Stomach smooth muscle (tissue), 2 donors: ENCODE results near the gene OTUD5.
A peak's percentile ranks its signal among the peaks of the same experiment; 100 is the strongest.

ENCODE experiments used
- H3K27ac ChIP-seq: one replicate; pipeline ENCODE4 v1.7.0; 2013; ENCODE audit warnings: mild to moderate bottlenecking, low read length, inconsistent platforms
- H3K27me3 ChIP-seq, 2 donors: one replicate each; pipeline ENCODE4 v1.7.0; 2013; ENCODE audit warnings: low read length in 2 of 2; ENCODE audit not compliant: insufficient read depth in 2 of 2, control insufficient read depth in 1 of 2
- H3K36me3 ChIP-seq, 2 donors: one replicate each; pipeline ENCODE4 v1.7.0; 2013; ENCODE audit warnings: low read length in 2 of 2; ENCODE audit not compliant: control insufficient read depth in 2 of 2, insufficient read depth in 2 of 2
- H3K4me1 ChIP-seq: one replicate; pipeline ENCODE4 v1.7.0; 2013; ENCODE audit warnings: low read length; ENCODE audit not compliant: control insufficient read depth, insufficient read depth
- H3K4me3 ChIP-seq, 2 donors: one replicate each; pipeline ENCODE4 v1.7.0; 2013; ENCODE audit warnings: low read length in 2 of 2
- H3K9ac ChIP-seq, 2 donors: one replicate each; pipeline ENCODE4 v1.7.0; 2013; ENCODE audit warnings: low read length in 2 of 2, mild to moderate bottlenecking in 1 of 2
- H3K9me3 ChIP-seq, 2 donors: one replicate each; pipeline ENCODE4 v1.7.0; 2013; ENCODE audit warnings: low read length in 2 of 2; ENCODE audit not compliant: control insufficient read depth in 2 of 2
- donor health status: healthy.
- donor health status: Pancreatic carcinoma.

The OTUD5 gene

DNA sequence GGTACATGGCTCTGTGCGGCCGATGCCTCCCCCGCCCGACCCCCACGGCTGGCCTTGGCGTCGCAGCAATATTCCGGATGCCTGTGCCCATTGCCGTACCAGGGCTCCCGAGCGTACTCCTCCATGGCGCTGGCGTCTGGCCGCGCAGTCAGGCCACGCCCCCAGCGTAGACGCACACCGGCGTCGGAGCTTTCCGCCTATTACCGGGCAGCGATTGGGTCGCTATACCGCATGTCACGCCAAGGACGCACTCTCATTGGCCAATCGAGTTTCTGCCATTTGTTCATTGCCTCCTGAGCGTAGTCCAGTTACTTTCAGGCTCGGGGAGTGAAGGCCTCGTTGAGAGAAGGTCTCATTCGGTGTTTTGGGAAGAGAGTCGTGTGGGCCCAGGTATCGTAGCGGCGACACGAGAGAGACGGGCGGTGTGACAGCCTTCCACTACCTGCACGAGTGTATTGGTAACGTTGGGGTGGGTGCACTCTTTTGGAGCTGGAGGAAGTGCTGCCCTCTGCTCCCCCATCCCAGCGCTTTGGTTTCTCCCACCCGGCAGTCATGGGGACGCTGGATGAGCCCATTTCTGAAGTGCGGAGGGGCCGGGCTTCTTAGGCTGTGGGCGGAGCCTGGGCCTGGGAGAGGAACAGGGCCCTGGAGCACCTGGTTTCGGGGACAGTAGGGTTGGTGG is 59.6 kb downstream of the OTUD5 start, which contains the start of the genes PQBP1 and TIMM17B:
TSS of gene PQBP1 (plus strand) at position 306 of the 682 bp plus-strand sequence. CDS start 580 bp downstream, outside the sequence.
TSS of gene TIMM17B (minus strand) at position 144 of the 682 bp plus-strand sequence. CDS start at position 125, 19 bp downstream.
- peaks cover 8 to 15% of the 10 kb centered on the region in 2 donors for H3K36me3 ChIP-seq
- H3K4me3 ChIP-seq: peak within 1 kb of the TSS; percentile 84 to 93
- peak within 1 kb of the TSS; percentile 94 for H3K27ac ChIP-seq
- peak within 1 kb of the TSS; percentile 96 to 98 for H3K9ac ChIP-seq
- no peaks in the 10 kb centered on the region for H3K9me3 ChIP-seq
- H3K4me1 ChIP-seq: peaks cover 12% of the 10 kb centered on the region
- peaks cover 0 to 2% of the 10 kb centered on the region in 2 donors for H3K27me3 ChIP-seq

DNA sequence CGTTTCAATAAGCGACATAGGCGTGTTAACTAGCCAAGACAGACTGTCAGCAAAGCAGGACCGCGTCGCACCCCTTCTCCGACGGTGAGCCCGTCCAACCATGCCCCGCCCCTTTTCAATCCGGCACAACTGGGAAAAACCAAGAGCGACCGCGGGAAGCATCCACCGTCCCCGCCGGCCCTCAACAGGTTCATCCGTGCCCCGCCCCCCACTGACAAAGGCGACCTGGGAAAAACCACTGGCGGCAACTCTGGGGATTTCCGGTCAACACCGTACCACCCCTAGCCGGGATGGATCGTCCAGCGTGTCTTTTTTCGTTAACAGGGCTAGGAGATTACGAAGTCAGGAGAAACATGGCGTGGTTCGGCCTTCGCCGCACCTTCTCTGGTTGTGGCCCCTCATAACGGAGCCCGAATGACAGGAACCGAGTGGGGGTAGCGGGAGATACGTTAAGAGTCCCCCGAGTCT is 60.2 kb downstream of the OTUD5 start:
- H3K9me3 ChIP-seq: no peaks in the 10 kb centered on the region
- peaks cover 12% of the 10 kb centered on the region for H3K4me1 ChIP-seq
- H3K9ac ChIP-seq: peak overlapping the region; percentile 96 to 98
- peak overlapping the region; percentile 94 for H3K27ac ChIP-seq
- H3K4me3 ChIP-seq: peak overlapping the region; percentile 84 to 93
- peaks cover 0 to 2% of the 10 kb centered on the region in 2 donors for H3K27me3 ChIP-seq
- H3K36me3 ChIP-seq: peaks cover 8 to 14% of the 10 kb centered on the region in 2 donors

DNA sequence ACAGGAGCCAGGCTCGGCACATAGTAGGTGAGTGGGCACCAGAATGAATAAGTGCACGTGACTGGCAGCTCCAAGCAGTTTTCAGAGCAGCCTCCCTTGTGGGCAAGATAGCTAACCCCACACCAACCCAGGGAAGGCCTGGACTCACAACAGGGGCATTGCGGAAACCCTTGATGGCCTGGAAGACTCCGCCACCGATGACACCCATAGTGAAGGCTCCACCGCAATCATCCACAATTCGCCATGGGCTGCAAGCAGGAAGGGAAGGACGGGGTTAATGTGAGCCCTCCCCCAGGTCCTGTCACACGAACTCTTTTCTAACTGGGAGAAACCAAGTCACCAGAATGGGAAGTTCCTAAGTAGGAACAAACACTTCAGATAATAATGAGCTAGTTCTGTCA is 60.8 kb downstream of the OTUD5 start:
- peaks cover 8 to 10% of the 10 kb centered on the region in 2 donors for H3K36me3 ChIP-seq
- peaks cover 0 to 2% of the 10 kb centered on the region in 2 donors for H3K27me3 ChIP-seq
- peak overlapping the region; percentile 96 to 98 for H3K9ac ChIP-seq
- H3K4me1 ChIP-seq: peaks cover 16% of the 10 kb centered on the region
- H3K4me3 ChIP-seq: peak overlapping the region; percentile 84 to 93
- H3K27ac ChIP-seq: peak overlapping the region; percentile 94
- H3K9me3 ChIP-seq: no peaks in the 10 kb centered on the region

DNA sequence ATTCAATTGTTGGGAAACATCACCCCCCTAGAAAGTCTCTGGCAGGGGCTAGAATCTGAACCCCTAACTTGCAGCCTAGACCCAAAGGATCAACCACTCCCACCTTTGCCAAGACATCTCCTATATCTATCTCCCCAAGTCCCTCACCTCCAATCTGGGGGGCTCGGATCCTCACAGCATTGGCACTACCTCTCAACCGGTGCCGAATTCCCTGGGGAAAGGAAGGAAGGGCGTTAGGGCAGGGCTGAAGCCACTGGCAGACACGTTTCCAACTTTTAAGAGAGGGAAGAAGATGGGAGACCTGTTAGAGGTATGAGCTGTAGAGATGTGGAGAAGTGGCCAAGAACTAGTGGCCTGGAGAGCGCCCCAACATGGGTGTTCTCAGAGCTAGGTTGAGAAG is 62.5 kb downstream of the OTUD5 start:
- Histone ChIP-seq H3K27ac (no peak overlapping the region), H3K4me1 (peaks cover 19% of the 10 kb centered on the region), H3K4me3 (no peak overlapping the region), H3K27me3 (peaks cover 0 to 5% of the 10 kb centered on the region in 2 donors), H3K9ac (no peak overlapping the region), H3K9me3 (no peaks in the 10 kb centered on the region), H3K36me3 (peaks cover 3 to 5% of the 10 kb centered on the region in 2 donors)

DNA sequence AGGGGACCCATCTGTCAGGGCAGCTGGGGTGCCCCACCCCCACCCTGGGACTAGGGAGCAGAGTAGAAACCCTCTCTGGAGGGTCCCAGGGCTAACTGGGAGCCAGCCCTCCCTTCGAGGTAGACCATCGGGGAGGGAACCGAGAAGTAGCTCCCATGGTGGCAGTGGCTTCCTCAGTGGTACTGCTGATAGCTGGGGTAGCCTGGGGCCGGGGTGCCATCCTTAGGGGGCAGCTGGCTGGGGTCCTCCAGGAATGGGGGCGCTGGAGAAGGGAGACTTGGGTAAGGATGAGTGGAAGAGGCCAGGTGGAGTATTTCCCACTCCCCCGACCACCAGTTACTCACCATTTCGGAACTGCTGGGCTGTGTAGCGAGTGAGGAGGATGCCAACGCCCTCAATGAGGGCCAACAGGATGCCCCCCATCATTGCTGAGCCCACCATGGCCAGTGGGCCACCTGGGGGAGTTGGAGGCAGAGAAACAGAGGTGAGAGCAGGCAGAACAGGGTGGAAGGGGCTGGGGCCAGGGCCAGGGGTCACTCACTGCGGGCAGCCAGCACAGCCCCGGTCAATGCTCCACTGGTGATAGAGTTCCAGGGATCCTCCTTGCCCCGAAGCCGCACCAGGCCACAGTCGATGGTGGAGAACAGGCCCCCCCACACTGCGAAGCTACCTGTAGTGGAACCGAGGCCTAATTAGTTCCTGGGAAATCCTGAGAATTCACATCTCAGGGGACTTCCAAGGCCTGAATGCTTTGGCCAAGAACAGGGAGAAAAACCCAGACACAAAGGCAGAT is 63.7 kb downstream of the OTUD5 start:
- H3K36me3 ChIP-seq: peaks cover 0 to 5% of the 10 kb centered on the region in 2 donors
- no peak overlapping the region for H3K9ac ChIP-seq
- H3K27me3 ChIP-seq: peaks cover 0 to 5% of the 10 kb centered on the region in 2 donors
- no peak overlapping the region for H3K4me3 ChIP-seq
- no peaks in the 10 kb centered on the region for H3K9me3 ChIP-seq
- peaks cover 19% of the 10 kb centered on the region for H3K4me1 ChIP-seq
- no peak overlapping the region for H3K27ac ChIP-seq

DNA sequence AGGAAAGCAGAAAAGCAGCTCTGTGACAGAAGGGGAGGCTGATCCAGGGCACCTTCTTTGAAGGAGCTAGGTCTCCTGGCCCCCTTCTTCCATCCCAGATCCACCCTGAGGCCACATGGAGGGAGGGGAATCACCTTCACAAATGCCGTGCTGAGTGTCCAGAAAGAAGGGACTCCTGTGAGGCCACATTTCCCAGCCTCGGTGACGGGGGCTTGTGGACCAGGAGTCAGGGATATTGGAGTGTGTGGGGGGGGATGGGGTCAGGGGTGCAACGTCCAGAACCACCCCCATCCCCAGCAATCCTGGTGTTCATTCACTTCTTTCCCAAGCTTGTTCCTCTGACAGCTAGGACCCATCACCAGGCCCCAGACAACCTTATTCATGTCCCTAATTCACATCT is 64.5 kb downstream of the OTUD5 start:
- no peak overlapping the region for H3K27ac ChIP-seq
- peaks cover 0 to 5% of the 10 kb centered on the region in 2 donors for H3K36me3 ChIP-seq
- no peaks in the 10 kb centered on the region for H3K9me3 ChIP-seq
- no peak overlapping the region for H3K4me3 ChIP-seq
- peaks cover 0 to 5% of the 10 kb centered on the region in 2 donors for H3K27me3 ChIP-seq
- H3K4me1 ChIP-seq: peaks cover 15% of the 10 kb centered on the region
- no peak overlapping the region for H3K9ac ChIP-seq

DNA sequence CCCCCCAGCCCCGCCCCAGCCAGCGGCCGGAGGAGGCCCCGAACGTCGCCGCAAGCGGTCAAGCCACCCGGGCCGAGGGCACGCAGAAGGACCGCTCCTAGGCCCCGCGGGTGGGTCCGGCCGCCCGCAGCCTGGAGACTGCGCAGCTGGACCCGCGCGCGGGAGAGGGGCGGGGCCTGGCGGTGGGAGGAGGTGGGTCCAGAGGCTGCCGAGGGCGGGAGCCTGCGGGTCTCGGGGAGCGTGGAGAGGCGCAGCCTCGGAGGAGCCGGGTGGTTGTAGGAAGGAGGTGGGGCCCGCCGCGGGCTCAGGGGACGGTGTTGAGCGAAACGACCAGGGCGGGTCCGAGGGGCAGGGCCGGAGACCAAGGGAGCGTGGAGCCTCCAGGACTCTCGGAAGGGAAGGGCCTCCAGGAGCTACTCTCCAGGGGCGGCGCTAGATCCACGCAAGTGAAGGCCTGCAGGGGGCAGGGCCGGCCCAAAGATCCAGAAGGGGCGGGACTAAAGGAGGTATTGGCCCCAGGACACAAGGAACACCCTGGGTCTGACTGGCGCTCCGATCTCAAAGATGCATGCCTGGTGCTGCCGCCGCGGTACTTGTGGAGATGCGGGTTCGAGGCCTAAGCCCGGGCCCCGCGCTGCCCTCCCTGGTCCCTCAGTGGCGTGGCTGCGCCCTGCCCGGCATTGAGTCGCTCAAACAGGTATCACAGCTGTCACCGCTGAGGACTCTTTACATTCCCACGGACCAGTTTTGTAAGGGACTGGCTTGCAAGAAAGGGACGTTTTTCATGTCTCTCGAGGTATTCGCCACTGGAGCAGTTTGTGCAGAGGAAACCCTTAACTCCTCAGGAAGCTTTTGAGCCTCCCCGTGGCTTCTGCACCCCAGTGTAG is 65.8 kb downstream of the OTUD5 start:
- H3K9ac ChIP-seq: peak overlapping the region in 1 of 2 donors; percentile 61
- peaks cover 0 to 5% of the 10 kb centered on the region in 2 donors for H3K27me3 ChIP-seq
- no peak overlapping the region for H3K27ac ChIP-seq
- peaks cover 12% of the 10 kb centered on the region for H3K4me1 ChIP-seq
- no peaks in the 10 kb centered on the region for H3K9me3 ChIP-seq
- peaks cover 0 to 5% of the 10 kb centered on the region in 2 donors for H3K36me3 ChIP-seq
- H3K4me3 ChIP-seq: peak overlapping the region; percentile 40 to 69

DNA sequence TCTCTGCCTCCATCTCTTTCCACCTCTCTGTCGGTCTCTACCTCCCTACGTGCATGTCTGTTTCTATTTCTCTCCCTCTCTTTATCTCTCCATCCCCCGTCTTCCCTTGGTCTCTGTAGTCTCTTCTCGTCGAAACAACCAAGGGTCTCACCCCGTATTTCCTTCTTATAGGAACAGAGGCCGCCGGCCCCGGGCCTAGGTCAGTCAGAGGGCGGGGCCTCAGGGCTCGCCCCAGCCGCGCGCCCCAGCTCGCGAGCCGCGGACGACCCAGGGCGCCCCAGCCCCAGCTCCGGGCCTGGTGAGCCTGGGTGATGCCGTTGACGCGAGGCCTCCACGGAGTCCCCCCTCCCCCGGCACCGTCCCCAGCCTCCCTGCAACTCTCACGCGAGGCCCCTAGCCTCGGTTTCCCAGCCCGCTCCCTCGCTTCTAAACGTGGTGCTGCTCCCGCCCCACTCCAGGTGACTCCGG is 66.4 kb downstream of the OTUD5 start:
- Histone ChIP-seq H3K4me1 (peaks cover 8% of the 10 kb centered on the region), H3K9me3 (no peaks in the 10 kb centered on the region), H3K4me3 (peak overlapping the region; percentile 40 to 69), H3K27ac (no peak overlapping the region), H3K36me3 (peaks cover 0 to 5% of the 10 kb centered on the region in 2 donors), H3K9ac (peak overlapping the region; percentile 61 to 68), H3K27me3 (peaks cover 0 to 5% of the 10 kb centered on the region in 2 donors)

DNA sequence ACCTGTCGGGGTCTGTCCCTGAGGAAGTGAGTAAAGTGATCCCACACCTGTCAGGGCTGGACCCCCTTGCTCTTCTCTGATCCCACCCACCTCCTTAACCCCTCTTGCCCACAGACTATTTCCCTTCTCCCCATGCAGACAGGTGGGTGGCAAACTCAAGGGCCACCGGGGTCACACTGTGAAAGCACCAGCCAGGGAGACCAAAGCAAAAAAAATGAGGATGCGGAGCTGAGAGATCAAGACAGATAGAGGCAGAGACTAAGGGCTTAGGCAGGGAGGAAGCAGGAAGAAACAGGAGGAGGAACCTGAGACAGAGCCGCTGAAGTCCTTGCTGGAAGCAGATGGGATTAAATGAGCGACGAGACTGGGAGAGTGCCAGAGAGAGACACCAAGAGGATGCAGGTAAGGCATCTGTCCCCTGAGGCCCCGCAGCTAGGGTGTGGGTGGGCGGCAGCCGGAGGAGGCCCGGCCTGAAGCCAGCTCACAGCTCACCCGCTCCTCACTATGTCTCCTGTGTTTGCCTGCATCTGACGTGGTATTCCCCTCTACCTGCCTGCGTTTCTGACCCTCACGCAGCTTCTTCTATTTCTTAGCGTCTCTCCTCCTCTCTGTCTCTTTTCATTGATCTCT is 67.0 kb downstream of the OTUD5 start:
- peak overlapping the region; percentile 40 to 69 for H3K4me3 ChIP-seq
- H3K9ac ChIP-seq: peak overlapping the region; percentile 61 to 68

More for the DNA sequence above, 67.0 kb downstream of the OTUD5 start:
- Histone ChIP-seq H3K27me3 (peaks cover 0 to 5% of the 10 kb centered on the region in 2 donors), H3K36me3 (peaks cover 0 to 5% of the 10 kb centered on the region in 2 donors), H3K4me1 (peaks cover 8% of the 10 kb centered on the region), H3K27ac (no peak overlapping the region), H3K9me3 (no peaks in the 10 kb centered on the region)
